SU-DHL-6 (cell line): ENCODE results near the gene OR2H2.

Experiments
- CTCF ChIP-seq: fragments of 200-600 bp; sonication (generic); IDR thresholded peaks from one replicate; pipeline ENCODE4 v1.5.1; 2017; ENCODE audit warnings: antibody characterized with exemption, mild to moderate bottlenecking, low read length, moderate library complexity; ENCODE audit not compliant: insufficient read depth, poor library complexity, severe bottlenecking
- EZH2phosphoT487 ChIP-seq: fragments of 200-600 bp; sonication (generic), shearing (Covaris generic); conservative IDR thresholded peaks from 2 replicates; pipeline ENCODE4 v1.6.1; 2018; ENCODE audit warnings: mild to moderate bottlenecking, antibody characterized with exemption, low read length, moderate library complexity, mixed read lengths

GRCh38 chr6:29553268-29554057, 31.5 kb upstream of the OR2H2 start:
- TF ChIP-seq CTCF (no peak), EZH2phosphoT487 (no peak)
